ENCODE results near the gene SDF2. TPM values are rescaled to one million over a fixed set of nuclear protein-coding genes. Genes with fewer than 3 reads are reported as not detected.

SDF2 gene
- total and polyA plus RNA-seq, 8 donors, result 57.3 to 74.6 (median 69.0) TPM

DNA sequence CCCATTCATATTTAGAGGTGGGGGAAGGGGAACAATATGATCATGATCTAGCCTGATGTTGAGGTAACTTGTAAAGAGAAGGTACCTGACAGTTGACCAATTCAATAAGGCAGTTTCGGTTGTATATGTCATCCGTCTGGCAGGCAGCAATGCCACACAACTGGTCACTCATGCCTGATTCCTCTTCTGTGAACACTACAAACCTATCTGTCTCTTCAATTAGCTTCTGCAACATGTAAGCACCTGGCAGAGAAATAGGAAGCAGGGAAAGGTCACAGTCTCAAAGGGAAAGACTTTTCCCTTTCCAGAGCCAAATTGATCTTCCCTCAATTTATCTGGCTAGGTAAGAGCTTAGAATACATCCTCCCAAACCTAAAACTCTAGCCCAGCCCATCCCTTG, 37.6 kb downstream of the SDF2 start:
- no peaks in the 10 kb centered on the region for H3K27me3 ChIP-seq
- H3K4me1 ChIP-seq, result no peaks in the 10 kb centered on the region
- intact Hi-C loops (cut with DNase I), result no loop called here
- no peaks in the 10 kb centered on the region for H3K9me3 ChIP-seq
- no peak for TF ChIP-seq CTCF (IDR thresholded peaks at IDR 0.05)
- H3K27ac ChIP-seq, result no peak overlapping the region
- ATAC-seq (no peak), DNase-seq (no peak)
- peaks cover 4 to 100% of the 10 kb centered on the region in 2 donors for H3K36me3 ChIP-seq
- H3K4me3 ChIP-seq, result no peak overlapping the region

DNA sequence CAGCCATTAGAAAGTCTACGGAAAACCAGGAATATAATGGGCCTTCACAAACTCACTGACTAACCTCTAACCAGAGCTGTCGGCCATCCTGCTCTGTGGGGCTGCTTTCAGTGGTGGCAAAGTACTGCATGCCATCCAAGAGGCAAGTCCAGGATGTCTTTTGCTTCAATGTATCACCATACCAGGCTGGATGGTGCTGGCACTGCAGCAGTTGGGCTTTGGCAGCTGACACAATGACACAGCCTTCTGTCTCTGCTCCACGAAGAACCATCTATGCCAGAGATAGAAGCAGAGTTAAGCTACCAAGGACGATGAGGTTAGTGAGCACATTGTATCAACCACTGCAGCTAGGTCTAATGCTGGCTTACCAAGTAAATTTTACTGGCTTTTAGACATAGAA, 38.0 kb downstream of the SDF2 start:
- no peaks in the 10 kb centered on the region for H3K27me3 ChIP-seq
- no peak for TF ChIP-seq CTCF (IDR thresholded peaks at IDR 0.05)
- intact Hi-C loops (cut with DNase I), result no loop called here
- no peaks in the 10 kb centered on the region for H3K4me1 ChIP-seq
- no peak overlapping the region for H3K27ac ChIP-seq
- no peaks in the 10 kb centered on the region for H3K9me3 ChIP-seq
- H3K4me3 ChIP-seq, result no peak overlapping the region
- H3K36me3 ChIP-seq, result peaks cover 4 to 100% of the 10 kb centered on the region in 2 donors
- no peak for DNase-seq
- ATAC-seq, result no peak

GRCh38 chr17:28622186-28622585, 39.5 kb downstream of the SDF2 start:
- H3K36me3 ChIP-seq, result peaks cover 4 to 100% of the 10 kb centered on the region in 2 donors
- H3K4me1 ChIP-seq, result no peaks in the 10 kb centered on the region
- intact Hi-C loops (cut with DNase I), result no loop called here
- no peaks in the 10 kb centered on the region for H3K27me3 ChIP-seq
- H3K27ac ChIP-seq, result no peak overlapping the region
- no peaks in the 10 kb centered on the region for H3K9me3 ChIP-seq
- DNase-seq (no peak), ATAC-seq (no peak)
- H3K4me3 ChIP-seq, result no peak overlapping the region
- no peak for TF ChIP-seq CTCF (IDR thresholded peaks at IDR 0.05)

DNA sequence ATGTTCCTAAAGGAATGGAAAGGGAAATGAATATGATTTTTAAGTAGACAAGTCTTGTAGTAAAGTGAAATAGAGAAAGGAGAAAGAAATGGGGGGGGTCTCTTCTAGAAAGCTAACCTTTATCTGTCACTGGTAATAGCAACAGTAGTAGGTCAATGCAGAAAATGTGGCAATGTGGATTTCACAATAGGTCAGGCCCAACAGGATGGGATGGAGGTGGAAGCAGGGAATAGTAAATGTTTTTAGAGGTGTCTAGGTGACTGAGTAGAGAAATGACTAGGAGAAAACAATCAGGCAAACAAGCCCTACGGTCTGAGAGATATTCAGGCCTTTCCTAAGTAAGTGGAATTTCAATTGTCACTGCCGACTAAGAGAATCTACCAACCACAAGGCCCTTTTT, 41.7 kb downstream of the SDF2 start:
- DNase-seq, result no peak

DNA sequence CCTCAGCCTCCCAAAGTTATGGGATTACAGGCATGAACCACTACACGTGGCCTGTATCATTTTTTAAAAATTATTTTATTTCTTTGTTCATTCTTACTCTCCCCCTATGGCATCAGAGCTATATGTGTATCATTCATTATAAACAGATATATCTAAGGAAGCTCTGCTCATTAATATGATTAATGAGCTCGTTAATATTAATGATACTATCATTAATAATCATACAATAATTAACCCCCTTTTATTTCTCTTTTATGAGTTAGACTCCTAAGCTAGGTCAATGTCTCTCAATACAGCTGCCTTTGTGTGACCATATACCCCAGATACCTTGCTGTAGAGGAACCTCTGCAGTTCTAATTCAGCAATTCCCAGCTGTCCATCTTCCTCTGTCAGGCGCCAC, 43.2 kb downstream of the SDF2 start:
- Histone ChIP-seq H3K27ac (no peak overlapping the region), H3K36me3 (peaks cover 4 to 100% of the 10 kb centered on the region in 2 donors), H3K4me1 (no peaks in the 10 kb centered on the region), H3K4me3 (no peak overlapping the region), H3K9me3 (no peaks in the 10 kb centered on the region), H3K27me3 (no peaks in the 10 kb centered on the region)
- intact Hi-C loops (cut with DNase I), result loop anchor here in 1 of 2 donors (10.0 kb wide), 1 partner anchor 74 kb away; no protein-coding TSS in a partner anchor
- no peak for ATAC-seq
- no peak for DNase-seq
- TF ChIP-seq CTCF (IDR thresholded peaks at IDR 0.05), result no peak

More for the DNA sequence above, 41.7 kb downstream of the SDF2 start:
- no peaks in the 10 kb centered on the region for H3K27me3 ChIP-seq
- peaks cover 4 to 100% of the 10 kb centered on the region in 2 donors for H3K36me3 ChIP-seq
- TF ChIP-seq CTCF (IDR thresholded peaks at IDR 0.05), result no peak
- intact Hi-C loops (cut with DNase I), result no loop called here
- no peaks in the 10 kb centered on the region for H3K4me1 ChIP-seq
- no peak overlapping the region for H3K27ac ChIP-seq
- H3K4me3 ChIP-seq, result no peak overlapping the region
- no peak for ATAC-seq
- no peaks in the 10 kb centered on the region for H3K9me3 ChIP-seq

Data from left lung (tissue), 10 donors.